T-helper 2 cell (primary cell): ENCODE measurements around the gene SLC48A1.

Source experiments
- DNase-seq, 5 experiments: peaks; one replicate each; pipeline versions ENCODE4 v3.0.0 to v3.0.0-alpha.2; 2012 to 2022

SLC48A1 gene

DNA sequence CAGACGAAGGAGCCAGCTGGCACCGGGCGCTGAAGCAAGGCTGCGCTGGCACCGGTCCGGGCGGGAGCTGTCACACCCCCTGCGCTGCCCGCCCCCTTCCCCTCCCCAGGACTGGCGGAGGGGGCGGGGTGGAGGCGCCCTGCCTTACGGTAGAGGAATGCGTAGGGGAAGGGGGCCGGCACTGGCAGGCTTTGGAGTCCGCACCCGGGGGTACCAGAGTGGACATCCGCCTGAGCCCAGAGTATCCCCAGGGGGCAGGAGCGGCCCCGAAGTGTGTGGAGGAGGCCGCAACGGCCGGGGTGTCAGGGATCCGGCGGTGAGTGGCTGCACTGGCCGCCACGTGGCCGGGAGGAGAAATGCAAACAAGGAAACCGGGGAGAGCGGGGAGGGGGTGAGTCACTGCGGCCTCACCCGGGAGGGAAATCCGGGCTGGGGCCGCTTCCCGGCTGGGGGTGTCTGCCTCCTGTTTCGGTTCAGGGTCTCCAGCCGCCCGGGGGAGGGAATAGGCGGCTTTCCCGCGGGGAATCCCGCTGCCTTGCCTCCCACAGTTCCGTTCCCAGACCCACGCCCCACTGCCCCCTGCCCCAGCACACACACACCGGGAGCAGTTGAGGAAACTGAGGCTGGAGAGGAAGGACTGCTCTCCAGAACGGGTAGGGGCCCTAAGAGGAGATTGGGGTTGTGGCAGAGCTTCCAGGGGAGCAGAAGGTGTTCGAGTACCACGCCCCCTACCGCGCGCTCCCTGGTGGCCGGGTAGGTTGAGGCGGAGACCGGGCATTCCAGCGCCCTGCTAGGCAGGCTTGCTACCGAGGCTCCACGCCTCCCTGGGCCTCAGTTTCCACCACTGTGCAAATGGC is 14.0 kb upstream of the SLC48A1 start, which contains the start of gene RAPGEF3:
Gene RAPGEF3, minus strand, starts transcription at position 47 of the 857 bp plus-strand sequence. CDS start 324 bp downstream, outside the sequence.
- DNase-seq: peak; percentile 54 to 67 (median 61)

DNA sequence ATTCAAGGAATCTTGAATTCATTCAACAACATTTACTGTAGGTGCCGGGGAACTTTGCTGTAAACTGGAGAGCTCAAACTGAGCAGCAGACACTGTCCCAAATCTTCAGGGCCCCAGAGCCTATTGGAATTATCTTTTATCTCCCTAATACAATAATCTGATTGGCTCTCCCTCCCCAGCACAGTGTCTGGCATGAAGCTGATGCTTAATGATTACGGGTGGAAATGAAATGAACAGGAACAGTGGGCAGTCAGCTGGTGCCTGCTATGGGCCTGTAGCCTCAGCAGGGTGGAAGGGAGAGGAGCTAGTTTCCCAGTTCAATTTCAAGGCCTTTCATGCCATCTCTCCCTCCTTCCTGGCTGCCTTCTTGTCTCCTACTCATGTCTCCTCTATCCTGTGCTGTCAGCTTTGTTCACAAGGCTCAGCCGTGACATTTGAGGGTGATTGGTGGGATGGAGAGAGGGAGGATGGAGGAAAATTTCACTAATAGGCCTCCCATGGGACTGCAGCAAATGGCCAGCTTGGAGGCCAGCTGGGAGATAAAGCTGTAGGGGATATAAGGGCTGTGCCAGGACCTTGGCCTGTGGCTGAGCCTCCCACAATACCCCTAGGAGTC is 10.1 kb upstream of the SLC48A1 start:
- DNase-seq: no peak

DNA sequence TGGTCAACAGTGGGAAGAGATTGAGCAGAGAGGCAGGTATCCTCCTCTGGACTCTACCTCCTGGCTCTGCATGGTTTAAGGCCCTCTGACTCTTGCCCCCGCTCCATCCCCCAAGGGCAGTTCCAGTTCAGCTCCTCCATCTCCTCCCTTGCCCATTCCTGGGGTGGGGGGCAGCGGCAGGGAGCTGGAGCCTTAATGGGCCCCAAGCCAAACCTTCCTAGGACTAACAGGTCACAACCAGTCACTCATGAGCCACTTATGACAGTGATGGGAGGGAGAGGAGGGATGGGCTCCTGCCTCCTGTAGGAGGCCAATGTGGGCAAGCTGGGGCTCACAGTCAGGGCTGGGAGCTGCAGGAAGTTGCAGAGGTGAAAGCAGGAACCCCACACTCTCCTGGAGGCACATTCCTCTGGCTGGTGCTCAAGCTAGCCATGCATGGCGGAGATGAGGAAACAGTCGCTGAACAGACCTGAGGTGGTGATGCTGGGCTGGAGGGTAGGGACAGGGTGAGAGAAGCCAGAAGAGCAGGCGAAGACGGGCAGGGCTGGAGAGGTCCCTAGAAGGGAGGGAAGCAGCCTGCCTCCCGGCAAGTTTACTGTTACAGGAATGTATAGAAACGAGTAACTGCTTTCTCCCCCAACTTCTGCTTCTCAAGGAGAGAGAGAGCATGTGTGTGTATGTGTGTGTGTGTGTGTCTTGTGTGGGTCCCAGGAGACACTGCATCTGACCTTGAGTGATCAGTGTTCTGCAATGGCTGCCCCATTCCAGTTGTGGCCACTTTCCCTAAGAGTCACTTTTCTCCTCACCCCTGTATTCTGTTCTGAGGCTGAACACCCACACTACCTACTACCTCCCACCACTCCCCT is 9.3 kb upstream of the SLC48A1 start:
- DNase-seq: no peak

DNA sequence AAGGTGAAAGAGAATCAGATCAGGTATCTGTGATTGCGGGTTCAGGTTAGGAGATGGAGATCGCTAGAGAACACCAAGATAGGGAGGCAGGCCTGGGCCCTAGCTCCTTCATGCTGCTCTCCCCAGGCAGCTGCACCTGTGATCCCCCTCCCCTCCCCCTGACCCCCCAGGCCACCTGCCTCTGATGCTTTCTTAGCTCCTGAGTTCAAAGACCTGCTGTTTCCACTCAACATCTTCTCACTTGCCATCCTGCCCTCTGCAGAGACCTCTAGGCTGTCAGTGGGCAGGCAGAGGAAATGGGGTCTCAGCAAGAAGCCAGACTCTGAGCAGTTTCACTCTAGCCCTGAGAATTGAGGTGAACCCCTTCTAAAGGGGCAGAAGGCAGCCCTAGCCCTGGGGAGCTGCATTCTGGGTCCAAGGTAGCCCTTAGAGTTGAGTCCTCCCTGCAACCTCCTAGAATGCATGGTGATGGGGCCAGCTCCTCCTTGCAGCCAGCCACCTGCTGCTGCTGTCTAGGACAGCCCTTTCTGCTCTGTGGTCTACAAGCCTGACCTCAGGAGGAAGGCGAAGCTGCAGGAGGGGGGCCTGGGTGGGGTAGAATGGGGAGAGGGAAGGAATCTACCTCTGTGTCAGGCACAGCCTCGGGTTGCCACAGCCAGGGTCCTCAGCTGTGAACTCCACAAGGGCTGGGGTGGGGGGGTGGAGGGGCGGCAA is 6.4 kb upstream of the SLC48A1 start:
- DNase-seq: peak in 1 of 5 experiments; percentile 27

DNA sequence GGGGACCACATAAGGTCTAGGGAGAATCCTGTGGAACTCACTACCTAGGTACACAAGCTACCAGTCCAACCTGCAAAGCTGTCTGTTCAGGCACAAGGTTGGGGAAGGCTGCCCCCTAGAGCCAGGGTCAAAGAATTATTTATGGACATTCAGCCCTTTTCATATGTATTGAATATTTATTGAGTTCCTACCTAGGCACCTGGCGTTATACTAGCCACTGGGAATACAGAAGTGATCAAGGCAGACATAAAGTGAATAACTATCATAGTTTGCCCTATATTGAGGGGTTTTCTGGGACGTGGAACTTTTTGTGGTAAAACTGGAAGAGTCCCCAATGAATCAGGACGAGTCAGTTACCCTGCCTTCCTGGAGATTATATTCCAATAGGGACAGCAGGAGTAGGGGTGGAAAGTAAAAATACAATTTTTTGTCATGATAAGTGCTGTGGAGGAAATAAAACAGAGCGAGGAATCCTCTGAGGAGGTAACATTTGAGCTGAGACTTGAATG is 5.8 kb upstream of the SLC48A1 start:
- DNase-seq: peak in 4 of 5 experiments; percentile 53 to 78 (median 54)

DNA sequence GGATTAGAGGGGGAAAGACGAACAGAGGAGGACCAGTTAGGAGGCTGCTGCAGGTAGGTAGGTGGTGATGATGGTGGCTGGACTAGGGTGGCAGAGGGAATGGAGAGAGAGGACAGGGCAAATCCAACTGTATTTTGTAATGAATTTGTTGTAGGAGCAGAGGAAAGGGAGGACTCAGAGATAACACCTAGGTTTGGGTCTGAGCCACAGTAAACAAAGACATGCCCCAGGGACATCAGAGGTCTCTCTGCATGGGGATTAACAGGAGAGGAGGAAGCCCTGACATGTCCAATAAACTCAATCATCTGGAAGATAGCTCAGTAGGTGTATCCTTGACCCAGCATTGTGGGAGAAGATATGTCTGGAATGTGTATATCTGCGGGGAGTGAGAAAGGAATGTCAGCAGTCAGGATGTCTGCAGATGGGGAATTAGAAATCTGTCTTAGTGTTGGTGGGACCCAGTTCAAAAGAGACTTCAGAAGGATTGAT is 4.7 kb upstream of the SLC48A1 start:
- DNase-seq: no peak

DNA sequence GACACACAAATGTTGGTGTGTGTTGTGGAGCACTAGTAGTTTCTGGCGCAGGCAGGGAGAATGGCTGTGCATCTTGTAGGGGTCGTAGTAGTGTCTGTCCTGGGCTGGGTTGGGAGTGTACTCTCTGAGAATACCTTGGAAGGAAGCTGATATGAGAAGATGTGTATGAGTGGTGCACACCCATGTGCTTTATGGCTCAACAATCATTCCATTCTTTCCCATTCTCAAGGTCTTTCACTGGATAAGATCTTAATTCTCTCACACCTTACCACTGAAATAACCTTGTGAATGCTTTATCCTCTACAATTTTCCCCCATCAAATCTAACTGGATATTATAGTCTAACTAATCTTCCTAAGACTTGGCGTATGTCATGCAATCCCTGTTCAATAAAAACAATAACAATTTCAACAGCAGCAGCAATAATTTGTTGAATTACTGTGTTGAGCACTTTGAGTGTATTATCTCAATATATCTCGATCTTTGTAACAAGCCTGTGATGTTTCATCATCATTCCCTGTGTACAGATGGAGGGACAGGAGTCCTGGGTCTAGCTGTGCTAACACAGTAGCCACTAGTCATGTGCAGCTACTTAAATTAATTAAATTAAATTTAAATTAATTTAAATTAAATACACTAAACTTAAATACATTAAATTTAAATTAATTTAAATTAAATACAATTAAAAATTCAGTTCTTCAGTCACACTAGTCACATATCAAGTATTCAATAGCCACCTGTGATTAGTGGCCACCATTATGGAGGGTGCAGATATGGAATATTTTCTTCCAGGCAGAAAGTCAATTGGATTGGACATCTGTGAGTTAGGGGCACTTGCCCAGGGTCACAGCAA is 3.6 kb upstream of the SLC48A1 start:
- no peak for DNase-seq

DNA sequence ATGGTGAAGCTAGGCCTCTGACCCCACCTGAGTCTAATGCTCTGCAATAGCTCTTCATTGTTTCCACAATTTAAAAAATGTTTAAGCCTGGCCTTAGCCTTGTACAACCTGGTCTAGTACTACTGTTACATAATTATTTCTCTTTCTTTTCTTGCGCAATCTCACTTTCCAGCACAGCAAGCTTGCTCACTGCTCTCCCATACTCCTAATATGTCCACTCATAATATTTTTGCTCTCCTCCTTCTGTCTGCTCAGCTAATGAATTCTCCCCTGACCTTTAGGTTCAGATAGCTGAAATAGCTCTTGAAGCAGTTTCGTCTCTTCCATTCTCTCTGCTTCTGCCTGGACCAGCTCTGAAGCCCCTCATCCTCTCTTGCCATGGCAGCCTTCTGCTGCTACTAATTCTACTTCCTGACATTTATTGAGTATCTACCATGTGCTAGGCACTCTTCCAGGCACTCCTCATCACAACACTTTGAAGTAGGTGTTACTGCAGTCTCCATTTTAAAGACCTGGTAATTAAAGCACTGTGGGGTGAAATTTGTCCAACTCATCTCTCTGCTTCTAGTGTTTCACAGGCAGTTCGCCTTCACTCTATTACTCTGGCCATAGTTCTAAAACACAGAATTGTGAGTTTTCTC is 2.8 kb upstream of the SLC48A1 start:
- DNase-seq: no peak

DNA sequence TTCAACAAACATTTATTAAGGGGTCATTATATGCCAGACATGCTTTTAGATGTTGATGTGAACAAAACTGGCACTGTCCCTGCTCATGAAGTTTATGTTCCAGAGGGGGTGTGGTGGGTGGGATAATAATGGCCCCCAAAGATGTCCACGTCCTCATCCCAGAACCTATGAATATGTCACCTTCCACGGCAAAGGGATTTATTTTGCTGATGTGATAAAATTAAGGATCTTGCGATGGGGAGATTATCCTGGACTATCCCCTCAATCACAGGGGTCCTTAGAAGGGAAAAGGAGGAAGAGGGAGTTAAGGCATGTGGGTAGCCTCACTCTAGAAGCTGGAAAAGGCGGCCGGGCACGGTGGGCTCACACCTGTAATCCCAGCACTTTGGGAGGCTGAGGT is 1.7 kb upstream of the SLC48A1 start:
- DNase-seq: no peak

DNA sequence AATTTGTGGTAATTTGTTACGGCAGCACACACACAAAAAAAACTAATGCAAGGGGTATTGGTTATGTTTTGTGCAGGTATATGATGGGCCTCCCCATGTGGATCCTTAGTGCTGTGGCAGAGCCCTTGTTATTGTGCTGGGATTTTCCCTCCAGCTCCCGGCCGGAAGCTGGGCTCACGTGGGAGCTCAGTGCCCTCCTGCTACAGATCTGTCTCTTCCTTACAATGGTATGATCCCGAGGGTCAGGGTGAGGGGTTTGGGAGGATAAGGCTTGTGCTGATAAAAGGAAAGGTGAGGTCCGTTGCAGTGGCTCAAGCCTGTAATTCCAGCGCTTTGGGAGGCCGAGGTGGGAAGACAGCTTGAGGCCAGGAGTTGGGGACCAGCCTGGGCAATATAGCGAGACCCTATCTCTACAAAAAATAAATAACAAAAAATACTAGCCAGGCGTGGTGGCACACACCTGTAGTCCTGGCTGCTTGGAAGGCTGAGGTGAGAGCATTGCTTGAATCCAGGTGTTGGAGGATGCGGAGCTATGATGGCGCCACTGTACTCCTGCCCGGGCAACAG is 861 bp upstream of the SLC48A1 start:
- DNase-seq: no peak

DNA sequence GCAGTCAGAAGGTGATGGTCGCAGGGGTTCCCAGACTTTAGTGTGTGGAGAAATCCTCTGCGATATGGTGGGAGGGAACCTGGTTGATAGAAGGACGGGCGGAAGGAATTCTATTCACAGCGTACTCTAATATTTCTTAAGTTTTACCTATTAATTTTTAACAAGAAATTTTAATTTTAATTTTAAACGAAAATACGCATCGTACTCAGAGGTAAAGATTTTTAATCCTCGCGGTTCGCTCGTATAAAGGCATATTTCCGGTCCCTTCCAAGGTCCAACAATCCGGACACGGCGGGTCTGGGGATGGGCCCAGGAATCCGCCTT is 338 bp upstream of the SLC48A1 start:
- no peak for DNase-seq

DNA sequence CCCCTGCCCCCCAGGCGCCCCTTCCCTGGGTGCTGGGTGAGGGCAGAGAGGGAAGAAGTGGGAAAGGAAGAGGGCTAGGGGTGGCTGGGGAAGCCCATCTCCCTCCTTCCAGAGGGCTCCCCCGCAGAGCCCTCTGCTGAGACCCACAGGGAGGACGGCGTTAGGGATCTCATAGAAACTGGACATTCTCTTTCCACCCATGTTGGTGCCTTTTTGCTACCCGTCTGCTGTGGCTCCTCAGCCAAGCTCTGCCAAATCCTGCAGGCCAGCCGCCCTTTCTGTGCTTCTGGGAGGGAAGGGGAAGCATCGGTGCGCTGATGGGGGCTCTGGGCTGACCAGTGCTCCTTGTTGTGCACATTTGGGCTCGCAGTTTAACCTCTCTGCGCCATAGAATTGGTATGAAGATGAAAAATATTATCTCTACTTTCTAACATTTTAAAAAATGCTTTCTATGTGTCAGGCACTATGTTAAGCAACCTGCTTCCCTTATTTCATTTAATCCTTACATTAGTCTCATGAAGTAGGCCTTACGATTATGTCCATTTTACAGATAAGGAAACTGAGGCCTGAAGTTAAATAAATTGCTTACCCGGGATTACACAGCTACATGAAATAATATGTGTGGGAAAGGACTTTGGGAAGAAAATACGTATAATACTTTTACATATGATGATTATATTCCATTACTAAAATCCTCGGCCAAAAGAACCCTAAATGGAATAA is 981 bp downstream of the SLC48A1 start:
- no peak for DNase-seq

DNA sequence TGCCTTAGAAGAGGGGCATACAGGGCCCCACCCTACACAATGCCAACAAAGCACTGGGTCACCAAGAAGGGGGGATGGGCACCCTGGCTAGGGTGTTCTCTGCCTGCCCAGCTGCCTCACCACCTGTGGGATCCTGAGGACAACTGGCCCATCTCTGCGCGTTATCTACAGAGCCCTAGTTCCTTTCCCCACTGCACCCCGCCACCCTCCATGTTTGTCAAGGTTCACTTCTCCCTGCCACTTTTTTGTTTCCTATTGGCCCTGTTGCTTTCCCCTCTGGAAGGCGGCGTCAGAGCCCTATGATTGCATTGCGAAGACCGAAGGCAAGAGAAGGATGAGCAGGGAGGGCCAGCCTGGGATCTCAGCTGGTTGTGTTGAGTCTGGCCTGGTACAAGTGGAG is 1.6 kb downstream of the SLC48A1 start:
- no peak for DNase-seq

DNA sequence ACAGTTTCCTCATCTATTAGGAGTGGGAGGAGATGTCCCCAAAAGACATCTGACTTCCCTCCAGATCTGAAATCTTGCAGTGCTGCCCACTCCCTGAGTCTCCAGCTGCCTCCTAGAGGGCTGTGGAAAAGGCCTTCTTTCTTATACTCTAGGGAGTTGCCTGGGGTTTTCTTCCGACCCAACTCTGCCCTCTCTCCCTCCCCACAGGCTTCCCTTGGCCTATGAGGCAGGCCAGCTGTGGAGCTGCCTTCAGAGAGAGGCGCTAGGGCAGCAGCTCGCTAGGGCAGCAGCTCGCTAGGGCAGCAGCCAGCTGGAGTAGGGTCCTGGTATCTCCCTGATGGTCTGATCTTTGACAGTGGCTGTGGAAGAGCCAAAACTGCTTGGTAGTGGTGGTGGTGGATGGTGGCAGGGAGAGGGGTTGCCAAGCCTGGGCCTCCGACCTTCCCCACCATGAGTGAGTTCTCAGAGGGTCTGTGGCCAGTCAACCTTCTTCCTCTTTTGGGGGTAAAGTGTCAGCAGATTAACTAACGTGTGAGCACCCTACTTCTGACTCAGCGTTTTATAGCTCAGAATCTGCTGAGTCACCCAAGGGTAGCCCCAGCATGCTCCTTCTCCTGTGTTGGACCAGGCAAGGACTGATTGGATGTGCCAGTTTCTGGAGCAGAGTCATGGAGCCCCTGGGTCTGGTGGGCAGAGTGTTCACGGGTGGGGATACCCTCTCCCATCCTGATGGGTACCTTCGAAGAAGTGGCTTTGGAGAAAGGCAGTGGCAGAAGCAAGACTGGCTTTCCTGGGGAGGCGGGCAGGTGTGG is 2.3 kb downstream of the SLC48A1 start:
- DNase-seq: peak in 1 of 5 experiments; percentile 30

DNA sequence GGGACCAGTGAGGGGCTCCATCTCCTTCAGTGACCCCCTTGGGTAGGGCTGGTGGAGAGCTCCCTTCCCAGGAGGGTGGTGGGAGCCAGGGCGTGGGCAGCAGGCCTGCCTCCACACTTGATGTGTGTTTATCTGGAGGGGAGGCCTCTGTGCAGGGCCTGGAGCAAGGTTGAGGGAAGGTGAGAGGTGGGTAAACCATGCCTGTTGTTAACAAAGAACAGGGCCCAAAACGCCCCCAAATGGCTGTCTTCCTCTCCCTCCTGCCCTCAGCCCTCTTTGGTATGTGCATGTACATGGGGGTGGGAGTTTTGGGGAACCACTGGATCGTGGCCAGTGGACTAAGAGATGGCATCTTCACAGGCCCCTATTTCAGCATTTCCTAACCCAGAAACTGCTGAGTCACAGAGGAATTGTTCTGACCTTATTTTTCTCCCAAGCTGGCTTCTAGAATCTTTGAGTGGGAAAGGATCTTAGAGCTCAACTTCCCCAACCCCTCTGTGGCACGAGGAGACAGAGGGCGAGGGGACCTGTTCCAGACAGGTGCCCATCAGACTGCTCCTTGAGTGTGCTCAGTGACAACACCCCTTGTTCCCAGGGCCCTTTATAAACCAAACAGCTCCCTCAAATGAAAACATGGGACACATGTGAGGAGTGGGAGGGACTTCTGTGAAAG is 3.6 kb downstream of the SLC48A1 start:
- DNase-seq: no peak

DNA sequence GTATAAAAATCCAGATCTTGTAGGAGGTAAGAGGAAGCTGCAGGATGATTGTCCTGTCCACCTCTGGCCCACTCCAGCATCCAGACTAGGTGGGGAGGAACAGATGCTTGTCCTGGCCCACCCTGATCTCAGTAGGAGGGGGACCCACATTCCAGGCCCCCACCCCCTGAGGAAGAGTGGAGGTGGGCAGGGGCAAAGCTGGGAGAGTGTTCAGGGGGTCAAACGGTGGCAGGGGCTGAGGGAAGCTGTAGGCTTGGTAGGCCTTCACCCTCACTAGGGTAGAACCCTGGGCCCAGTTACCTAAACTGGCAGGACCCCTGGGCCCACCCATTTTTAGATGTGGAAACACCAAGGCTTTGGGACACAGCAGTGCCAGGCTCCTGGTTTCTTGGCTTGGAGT is 4.1 kb downstream of the SLC48A1 start:
- no peak for DNase-seq

DNA sequence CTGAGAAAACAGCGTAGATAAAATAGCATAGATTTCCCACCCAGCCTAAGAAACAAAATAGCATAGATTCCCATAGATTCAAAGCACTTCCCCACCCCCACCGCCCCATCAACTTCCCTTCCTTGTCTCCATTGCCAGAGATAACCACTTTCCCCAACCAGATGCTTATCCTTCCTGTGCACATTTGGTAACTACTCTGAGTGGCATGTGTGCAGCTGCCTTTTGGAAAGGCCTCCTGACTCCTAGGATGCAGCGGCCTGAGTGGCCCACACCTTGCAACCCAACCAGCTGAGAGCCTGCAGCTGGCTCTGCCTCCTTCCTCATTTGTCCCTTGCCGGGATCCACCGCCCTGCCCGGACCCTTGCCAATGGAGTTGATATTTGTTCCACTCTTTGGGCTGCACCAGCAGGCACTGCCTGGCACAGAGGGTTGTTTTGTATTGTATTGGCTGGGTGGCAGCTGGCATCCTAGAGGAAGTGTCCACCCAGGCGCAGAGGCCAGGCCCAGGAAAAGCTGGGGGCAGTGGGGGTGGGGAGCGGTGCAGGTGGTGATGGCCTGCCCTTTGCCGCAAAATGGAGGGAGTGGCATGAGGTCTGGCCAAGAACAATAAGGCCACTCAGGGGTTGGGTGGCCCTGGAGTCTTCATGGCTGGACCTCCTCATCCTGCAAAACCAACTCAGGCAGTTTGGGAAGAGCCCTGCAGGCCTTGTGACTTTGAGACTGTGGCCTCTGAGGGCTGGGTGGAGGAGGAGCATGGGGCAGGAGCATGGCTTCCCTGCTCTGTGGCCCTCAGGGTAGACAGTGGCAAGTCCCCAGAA is 4.9 kb downstream of the SLC48A1 start:
- no peak for DNase-seq
